Stimulated activated CD8-positive, alpha-beta memory T cell treated with anti-CD3 and anti-CD28 coated beads, Interleukin-12 subunit alpha, Interleukin-12 subunit beta, amount 100 ng/mL, for 1 hour (primary cell): ENCODE measurements around the gene EPC2.

Experiments used
- DNase-seq: peaks from one replicate; pipeline ENCODE4 v3.0.0-alpha.2; 2020; ENCODE audit warnings: low read depth

The EPC2 gene

GRCh38 chr2:148810081-148810480 is 165.5 kb downstream of the EPC2 start:
- DNase-seq, result no peak

- no peak for DNase-seq
Observed at GRCh38 chr2:148812306-148812705, 167.8 kb downstream of the EPC2 start.

GRCh38 chr2:148813603-148814065 is 169.1 kb downstream of the EPC2 start:
- peak; percentile 44 for DNase-seq

- no peak for DNase-seq
Observed at GRCh38 chr2:148814143-148814859, 169.8 kb downstream of the EPC2 start.

- DNase-seq, result no peak
Observed at GRCh38 chr2:148814860-148815419, 170.4 kb downstream of the EPC2 start.

GRCh38 chr2:148816176-148816575 is 171.6 kb downstream of the EPC2 start:
- DNase-seq, result no peak

GRCh38 chr2:148817210-148817708 is 172.7 kb downstream of the EPC2 start:
- DNase-seq, result no peak

GRCh38 chr2:148819019-148819585 is 174.6 kb downstream of the EPC2 start:
- DNase-seq, result no peak

GRCh38 chr2:148824190-148824589 is 179.6 kb downstream of the EPC2 start:
- DNase-seq, result no peak

- no peak for DNase-seq
Observed at GRCh38 chr2:148826791-148827190, 182.2 kb downstream of the EPC2 start.

GRCh38 chr2:148828941-148829340 is 184.4 kb downstream of the EPC2 start:
- no peak for DNase-seq

GRCh38 chr2:148829618-148830017 is 185.1 kb downstream of the EPC2 start:
- no peak for DNase-seq

- no peak for DNase-seq
Observed at GRCh38 chr2:148832637-148833036, 188.1 kb downstream of the EPC2 start.
